Gastroesophageal sphincter (tissue), 4 donors: ENCODE results near the gene FRMD3. TPM values are rescaled to one million over a fixed set of nuclear protein-coding genes. Genes with fewer than 3 reads are reported as not detected.
A peak's percentile ranks its signal among the peaks of the same experiment; 100 is the strongest.

ENCODE experiments used
- ATAC-seq: fragments of 150-250 bp; one replicate; pipeline ENCODE4 v1.9.1; 2016; ENCODE audit warnings: mild to moderate bottlenecking, moderate library complexity
- H3K27ac ChIP-seq, 4 donors: fragments of 200-600 bp; sonication (generic) in 3 of 4; 1 replicate in 3 of 4; 2 replicates in 1 of 4; pipeline ENCODE4 v1.5.1; 2016 to 2019
- H3K27me3 ChIP-seq: fragments of 200-600 bp; sonication (generic); one replicate; pipeline ENCODE4 v1.5.1; 2019
- H3K36me3 ChIP-seq, 2 donors: fragments of 200-600 bp; sonication (generic); one replicate each; pipeline ENCODE4 v1.5.1; 2019; ENCODE audit warnings: control low read depth in 1 of 2
- H3K4me1 ChIP-seq, 3 donors: fragments of 200-600 bp; sonication (generic); 1 replicate in 2 of 3; 2 replicates in 1 of 3; pipeline ENCODE4 v1.5.1; 2016 to 2019; ENCODE audit warnings: control low read depth in 2 of 3
- H3K4me3 ChIP-seq, 2 donors: fragments of 200-600 bp; sonication (generic); one replicate each; pipeline ENCODE4 v1.5.1; 2019; ENCODE audit warnings: mild to moderate bottlenecking in 1 of 2, moderate library complexity in 1 of 2
- H3K9me3 ChIP-seq, 3 donors: fragments of 200-600 bp; sonication (generic); one replicate each; pipeline ENCODE4 v1.5.1; 2017 to 2019; ENCODE audit warnings: control low read depth in 2 of 3
- EP300 ChIP-seq: sonication (generic); formaldehyde crosslinking; IDR thresholded peaks from one replicate; pipeline ENCODE4 v1.6.1; 2017; ENCODE audit warnings: antibody characterized with exemption, mild to moderate bottlenecking
- POLR2A ChIP-seq, 2 donors: fragments of 450-650 bp; IDR thresholded peaks; one replicate each; pipeline ENCODE4 v1.6.1; 2017; ENCODE audit warnings: antibody characterized with exemption in 2 of 2, mild to moderate bottlenecking in 2 of 2, moderate library complexity in 1 of 2
- POLR2AphosphoS5 ChIP-seq: sonication (generic); formaldehyde crosslinking; IDR thresholded peaks from one replicate; pipeline ENCODE4 v1.6.1; 2017; ENCODE audit warnings: antibody characterized with exemption
- WGBS, 2 donors: methylation state at CpG; one replicate each; pipeline ENCODE4 v1.1.5; 2018; ENCODE audit warnings: low coverage in 1 of 2; 5-methylcytosine and 5-hydroxymethylcytosine counted together
- total RNA-seq, 4 donors: library from RNA; depleted of rRNA; stranded (reverse); fragments of >200 nt; gene quantifications; one replicate each; pipeline ENCODE4 v1.1.0, GENCODE V29; 2016
- TF ChIP-seq, protein P1 (sequence below), 4 experiments: fragments of 200-600 bp in 2 of 4; fragments of 450-650 bp in 2 of 4; sonication (generic) in 1 of 4; IDR thresholded peaks; one replicate each; pipeline ENCODE4 v1.5.1; 2017 to 2019; ENCODE audit warnings: antibody characterized with exemption in 4 of 4, mild to moderate bottlenecking in 2 of 4, moderate library complexity in 2 of 4

Gene FRMD3
- total RNA-seq, 4 donors from 2014 or later = 6.8 to 15.1 (median 11.3) TPM

DNA sequence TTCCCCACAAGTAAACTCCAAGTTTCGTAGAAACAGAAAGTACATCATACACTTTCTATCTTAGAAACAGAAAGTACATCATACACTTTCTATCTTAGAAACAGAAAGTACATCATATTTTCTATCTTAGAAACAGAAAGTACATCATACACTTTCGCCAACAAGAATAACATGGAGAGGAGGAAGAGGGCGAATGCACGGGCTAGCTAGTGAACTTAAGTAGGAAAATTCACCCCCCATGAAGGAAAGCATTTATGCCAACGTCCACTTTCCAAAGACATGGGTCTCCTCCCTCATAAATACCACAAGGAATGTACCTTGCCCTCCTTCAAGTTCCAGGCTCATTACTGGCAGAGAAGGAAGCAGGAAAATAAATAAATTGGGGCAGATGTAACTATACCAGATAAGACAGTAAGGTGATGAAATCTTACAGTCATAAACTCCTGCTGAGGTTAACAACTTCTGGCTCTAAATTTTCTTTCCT is 64.7 kb downstream of the FRMD3 start:
- no peak for ATAC-seq
- WGBS, 2 donors = 40 to 55% methylated on average over 1 to 5 of the region's 5 CpGs
- peaks cover 0 to 14% (median 5%) of the 10 kb centered on the region in 3 donors for H3K4me1 ChIP-seq
- no peaks in the 10 kb centered on the region for H3K9me3 ChIP-seq
- H3K27ac ChIP-seq = peak overlapping the region in 3 of 4 donors; percentile 38 to 54 (median 38)
- H3K36me3 ChIP-seq = no peaks in the 10 kb centered on the region
- no peak overlapping the region for H3K4me3 ChIP-seq
- no peaks in the 10 kb centered on the region for H3K27me3 ChIP-seq
- TF ChIP-seq, protein P1, sequence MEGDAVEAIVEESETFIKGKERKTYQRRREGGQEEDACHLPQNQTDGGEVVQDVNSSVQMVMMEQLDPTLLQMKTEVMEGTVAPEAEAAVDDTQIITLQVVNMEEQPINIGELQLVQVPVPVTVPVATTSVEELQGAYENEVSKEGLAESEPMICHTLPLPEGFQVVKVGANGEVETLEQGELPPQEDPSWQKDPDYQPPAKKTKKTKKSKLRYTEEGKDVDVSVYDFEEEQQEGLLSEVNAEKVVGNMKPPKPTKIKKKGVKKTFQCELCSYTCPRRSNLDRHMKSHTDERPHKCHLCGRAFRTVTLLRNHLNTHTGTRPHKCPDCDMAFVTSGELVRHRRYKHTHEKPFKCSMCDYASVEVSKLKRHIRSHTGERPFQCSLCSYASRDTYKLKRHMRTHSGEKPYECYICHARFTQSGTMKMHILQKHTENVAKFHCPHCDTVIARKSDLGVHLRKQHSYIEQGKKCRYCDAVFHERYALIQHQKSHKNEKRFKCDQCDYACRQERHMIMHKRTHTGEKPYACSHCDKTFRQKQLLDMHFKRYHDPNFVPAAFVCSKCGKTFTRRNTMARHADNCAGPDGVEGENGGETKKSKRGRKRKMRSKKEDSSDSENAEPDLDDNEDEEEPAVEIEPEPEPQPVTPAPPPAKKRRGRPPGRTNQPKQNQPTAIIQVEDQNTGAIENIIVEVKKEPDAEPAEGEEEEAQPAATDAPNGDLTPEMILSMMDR (IDR thresholded peaks at IDR 0.05) = no peak
- TF ChIP-seq EP300 (no peak), POLR2A (IDR thresholded peaks at IDR 0.05) (no peak), POLR2AphosphoS5 (no peak)

DNA sequence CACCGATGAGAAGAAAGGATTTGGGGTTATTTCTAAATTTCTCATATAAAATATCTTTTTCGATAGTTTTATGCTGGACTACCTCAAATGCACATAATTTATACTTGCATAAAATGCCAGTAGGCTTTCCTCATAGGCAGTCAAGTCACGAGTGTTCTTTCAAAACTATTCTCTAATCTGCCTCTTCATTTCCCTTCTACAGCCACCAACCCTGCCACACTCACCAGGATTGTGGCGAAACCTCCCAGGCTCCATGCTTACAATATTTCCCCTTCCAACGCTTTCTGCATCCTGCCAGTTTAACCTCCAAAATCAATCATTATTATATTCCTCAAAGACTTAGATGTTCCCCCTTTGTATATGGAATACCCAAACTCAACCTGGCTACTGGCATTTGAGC is 65.4 kb downstream of the FRMD3 start:
- no peaks in the 10 kb centered on the region for H3K27me3 ChIP-seq
- no peak overlapping the region for H3K4me3 ChIP-seq
- H3K27ac ChIP-seq = peak overlapping the region in 3 of 4 donors; percentile 38 to 54 (median 38)
- ATAC-seq = no peak
- H3K4me1 ChIP-seq = peaks cover 0 to 14% (median 5%) of the 10 kb centered on the region in 3 donors
- TF ChIP-seq, protein P1 (IDR thresholded peaks at IDR 0.05) = no peak
- TF ChIP-seq POLR2AphosphoS5 (no peak), POLR2A (IDR thresholded peaks at IDR 0.05) (no peak), EP300 (no peak)
- H3K36me3 ChIP-seq = no peaks in the 10 kb centered on the region
- H3K9me3 ChIP-seq = no peaks in the 10 kb centered on the region
- WGBS, 2 donors = 77 to 82% methylated on average over 4 to 5 of the region's 5 CpGs

DNA sequence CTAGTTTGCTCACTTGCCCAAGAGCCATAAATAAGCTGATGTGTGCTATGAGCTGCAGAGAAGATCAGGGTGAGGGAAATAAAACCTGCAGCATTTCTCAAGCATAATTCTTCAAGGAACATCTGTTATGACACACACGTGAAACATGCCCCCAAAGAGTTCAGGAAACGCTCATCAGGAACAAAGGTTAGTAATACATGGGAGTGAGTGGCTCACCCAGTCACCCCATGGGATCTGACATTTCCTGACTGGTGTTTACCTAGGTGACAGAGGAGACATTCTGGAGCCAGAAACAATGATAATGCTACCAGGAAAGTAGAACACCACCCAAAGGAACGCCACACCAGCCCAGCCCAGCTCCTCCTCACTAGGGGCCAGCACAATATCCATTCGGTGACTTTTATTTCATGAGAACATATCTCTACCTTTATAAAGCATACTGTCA is 66.0 kb downstream of the FRMD3 start:
- H3K9me3 ChIP-seq = no peaks in the 10 kb centered on the region
- H3K27ac ChIP-seq = peak overlapping the region in 2 of 4 donors; percentile 16 to 54
- peaks cover 0 to 14% (median 5%) of the 10 kb centered on the region in 3 donors for H3K4me1 ChIP-seq
- no peaks in the 10 kb centered on the region for H3K36me3 ChIP-seq
- ATAC-seq = peak; percentile 39
- no peak overlapping the region for H3K4me3 ChIP-seq
- WGBS, 2 donors = 59 to 73% methylated on average over 4 of the region's 4 CpGs
- peak; percentile 26 for TF ChIP-seq POLR2AphosphoS5
- TF ChIP-seq, protein P1 (IDR thresholded peaks at IDR 0.05) = no peak
- no peaks in the 10 kb centered on the region for H3K27me3 ChIP-seq

DNA sequence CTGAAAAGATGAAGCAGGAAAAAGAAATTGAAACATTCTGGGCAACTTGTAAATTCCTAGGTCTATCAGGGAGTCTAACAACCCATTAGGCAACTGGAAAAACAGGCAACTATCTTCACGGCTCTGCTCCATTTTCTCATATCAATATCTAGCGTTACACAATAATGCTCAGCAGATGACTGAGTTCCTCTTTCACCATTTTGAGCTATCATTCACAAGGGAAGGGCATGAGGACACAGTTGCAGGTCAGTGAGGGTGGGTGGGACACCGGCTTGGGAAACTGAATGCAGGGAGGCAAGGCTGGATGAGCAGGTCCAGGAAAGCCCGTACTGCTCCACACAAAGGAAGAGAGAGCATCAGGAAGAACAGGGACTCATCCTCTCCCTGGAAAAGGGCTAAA is 67.0 kb downstream of the FRMD3 start:
- Histone ChIP-seq H3K9me3 (no peaks in the 10 kb centered on the region), H3K4me1 (peaks cover 0 to 14% (median 5%) of the 10 kb centered on the region in 3 donors), H3K27me3 (no peaks in the 10 kb centered on the region), H3K36me3 (no peaks in the 10 kb centered on the region), H3K27ac (peak overlapping the region in 3 of 4 donors; percentile 22 to 54 (median 26)), H3K4me3 (no peak overlapping the region)
- no peak for ATAC-seq
- 79 to 100% methylated on average over 2 to 4 of the region's 4 CpGs for WGBS, 2 donors
- no peak for TF ChIP-seq POLR2A (IDR thresholded peaks at IDR 0.05)
- no peak for TF ChIP-seq EP300
- no peak for TF ChIP-seq POLR2AphosphoS5
- TF ChIP-seq, protein P1 (IDR thresholded peaks at IDR 0.05) = no peak

DNA sequence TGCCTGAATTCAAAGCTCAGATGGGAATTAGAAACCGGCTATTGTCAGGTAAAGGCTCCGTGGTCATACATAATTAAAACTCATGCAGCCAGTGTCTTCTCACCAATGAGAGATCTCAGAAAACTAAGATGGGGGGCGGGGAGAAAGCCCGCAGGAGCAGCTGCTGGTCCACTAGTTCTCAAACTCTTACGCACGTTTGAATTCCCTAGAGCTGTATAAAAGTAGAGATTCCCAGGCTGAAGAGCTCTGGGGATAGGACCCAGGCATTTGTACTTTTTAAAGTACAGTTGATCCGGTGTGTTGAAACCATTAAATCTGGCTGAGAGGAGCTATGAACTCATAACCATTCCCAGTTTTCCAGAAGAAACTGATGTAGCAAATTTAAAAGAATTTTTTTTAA is 68.5 kb downstream of the FRMD3 start:
- TF ChIP-seq POLR2AphosphoS5 (no peak), POLR2A (IDR thresholded peaks at IDR 0.05) (no peak), EP300 (no peak)
- TF ChIP-seq, protein P1 (IDR thresholded peaks at IDR 0.05) = no peak
- Histone ChIP-seq H3K4me1 (peaks cover 0 to 14% (median 8%) of the 10 kb centered on the region in 3 donors), H3K9me3 (no peaks in the 10 kb centered on the region), H3K27ac (no peak overlapping the region), H3K27me3 (no peaks in the 10 kb centered on the region), H3K36me3 (no peaks in the 10 kb centered on the region), H3K4me3 (no peak overlapping the region)
- ATAC-seq = no peak
- WGBS, 2 donors = 75 to 76% methylated on average over 7 of the region's 7 CpGs
